MG63 (cell line): ENCODE results near the gene FAM76A. TPM values are rescaled to one million over a fixed set of nuclear protein-coding genes. Genes with fewer than 3 reads are reported as not detected.
"Not testable (repeated sequence)": the region's sequence is repeated elsewhere in the genome, so short reads cannot be mapped to it uniquely, and the experiment has no call there.

Experiments used
- DNase-seq: peaks from one replicate; pipeline ENCODE4 v3.0.0-alpha.2; 2020
- H3K27me3 ChIP-seq: fragments of 250-450 bp; sonication (Bioruptor Pico); 2 replicates; pipeline ENCODE4 v1.5.1; 2020; ENCODE audit warnings: mild to moderate bottlenecking, moderate library complexity
- H3K36me3 ChIP-seq: fragments of 250-450 bp; sonication (Bioruptor Pico); 2 replicates; pipeline ENCODE4 v1.5.1; 2020; ENCODE audit warnings: mild to moderate bottlenecking, moderate library complexity
- H3K4me3 ChIP-seq: fragments of 250-450 bp; sonication (Bioruptor Pico); 2 replicates; pipeline ENCODE4 v1.5.1; 2020; ENCODE audit warnings: mild to moderate bottlenecking, moderate library complexity
- H3K9me3 ChIP-seq: fragments of 250-450 bp; sonication (Bioruptor Pico); 2 replicates; pipeline ENCODE4 v1.5.1; 2020; ENCODE audit warnings: mild to moderate bottlenecking, moderate library complexity
- total RNA-seq: library from RNA; depleted of rRNA; stranded (reverse); fragments of >200 nt; shearing (Covaris generic); gene quantifications from 2 replicates; pipeline ENCODE4 v1.2.3, GENCODE V29; 2014; ENCODE audit warnings: low replicate concordance; rRNA removed

The FAM76A gene
- 12.0 and 12.1 TPM in 2 replicates for total RNA-seq

- H3K27me3 ChIP-seq = no peaks in the 10 kb centered on the region
- DNase-seq = peak; percentile 97
- H3K36me3 ChIP-seq = peaks cover 2% of the 10 kb centered on the region
Observed at GRCh38 chr1:27725374-27726172, at the start of gene FAM76A. Gene FAM76A, plus strand, starts transcription at chr1:27725961. Its CDS starts 120 bp downstream, at chr1:27726081.

GRCh38 chr1:27676410-27676809 lies 49.4 kb upstream of the FAM76A start:
- no peaks in the 10 kb centered on the region for H3K36me3 ChIP-seq
- H3K4me3 ChIP-seq = no peak overlapping the region
- no peaks in the 10 kb centered on the region for H3K27me3 ChIP-seq
- H3K9me3 ChIP-seq = peaks cover 11% of the 10 kb centered on the region
- DNase-seq = no peak

More at GRCh38 chr1:27725374-27726172, at the start of gene FAM76A:
- peak within 1 kb of the TSS; percentile 65 for H3K4me3 ChIP-seq
- H3K9me3 ChIP-seq = no peaks in the 10 kb centered on the region

GRCh38 chr1:27678747-27679146 lies 47.0 kb upstream of the FAM76A start:
- H3K4me3 ChIP-seq = no peak overlapping the region
- DNase-seq = no peak
- peaks cover 17% of the 10 kb centered on the region for H3K9me3 ChIP-seq
- H3K36me3 ChIP-seq = no peaks in the 10 kb centered on the region
- no peaks in the 10 kb centered on the region for H3K27me3 ChIP-seq

- not testable (repeated sequence) for H3K36me3 ChIP-seq, H3K27me3 ChIP-seq, H3K4me3 ChIP-seq, DNase-seq
- peaks cover 17% of the 10 kb centered on the region for H3K9me3 ChIP-seq
Observed at GRCh38 chr1:27680225-27680791, 45.5 kb upstream of the FAM76A start.

GRCh38 chr1:27681580-27681979 lies 44.2 kb upstream of the FAM76A start:
- not testable (repeated sequence) for H3K4me3 ChIP-seq, H3K36me3 ChIP-seq, DNase-seq, H3K27me3 ChIP-seq
- H3K9me3 ChIP-seq = peaks cover 17% of the 10 kb centered on the region

- H3K9me3 ChIP-seq = peaks cover 17% of the 10 kb centered on the region
- no peak overlapping the region for H3K4me3 ChIP-seq
- no peaks in the 10 kb centered on the region for H3K27me3 ChIP-seq
- no peaks in the 10 kb centered on the region for H3K36me3 ChIP-seq
- no peak for DNase-seq
Observed at GRCh38 chr1:27682351-27682944, 43.3 kb upstream of the FAM76A start.

- no peak for DNase-seq
- H3K9me3 ChIP-seq = peaks cover 17% of the 10 kb centered on the region
- H3K4me3 ChIP-seq = no peak overlapping the region
- no peaks in the 10 kb centered on the region for H3K27me3 ChIP-seq
- H3K36me3 ChIP-seq = no peaks in the 10 kb centered on the region
Observed at GRCh38 chr1:27684176-27684575, 41.6 kb upstream of the FAM76A start.

- no peaks in the 10 kb centered on the region for H3K36me3 ChIP-seq
- H3K4me3 ChIP-seq = no peak overlapping the region
- peaks cover 6% of the 10 kb centered on the region for H3K9me3 ChIP-seq
- H3K27me3 ChIP-seq = no peaks in the 10 kb centered on the region
- no peak for DNase-seq
Observed at GRCh38 chr1:27686223-27686990, 39.4 kb upstream of the FAM76A start.

GRCh38 chr1:27687906-27688305 lies 37.9 kb upstream of the FAM76A start:
- H3K27me3 ChIP-seq = no peaks in the 10 kb centered on the region
- H3K4me3 ChIP-seq = no peak overlapping the region
- DNase-seq = no peak
- no peaks in the 10 kb centered on the region for H3K9me3 ChIP-seq
- no peaks in the 10 kb centered on the region for H3K36me3 ChIP-seq

GRCh38 chr1:27689423-27690173 lies 36.2 kb upstream of the FAM76A start:
- peak overlapping the region; percentile 3; the same call in 1 of the 2 replicates for H3K4me3 ChIP-seq
- H3K36me3 ChIP-seq = no peaks in the 10 kb centered on the region
- H3K9me3 ChIP-seq = no peaks in the 10 kb centered on the region
- peak; percentile 40 for DNase-seq
- no peaks in the 10 kb centered on the region for H3K27me3 ChIP-seq

- no peak for DNase-seq
- no peak overlapping the region for H3K4me3 ChIP-seq
- no peaks in the 10 kb centered on the region for H3K9me3 ChIP-seq
- no peaks in the 10 kb centered on the region for H3K27me3 ChIP-seq
- no peaks in the 10 kb centered on the region for H3K36me3 ChIP-seq
Observed at GRCh38 chr1:27690183-27690582, 35.6 kb upstream of the FAM76A start.

GRCh38 chr1:27696835-27697234 lies 28.9 kb upstream of the FAM76A start:
- not testable (repeated sequence) for H3K27me3 ChIP-seq, DNase-seq, H3K36me3 ChIP-seq, H3K4me3 ChIP-seq, H3K9me3 ChIP-seq

GRCh38 chr1:27704958-27705357 lies 20.8 kb upstream of the FAM76A start:
- H3K4me3 ChIP-seq = no peak overlapping the region
- H3K27me3 ChIP-seq = no peaks in the 10 kb centered on the region
- H3K36me3 ChIP-seq = no peaks in the 10 kb centered on the region
- no peak for DNase-seq
- peaks cover 3% of the 10 kb centered on the region for H3K9me3 ChIP-seq

- H3K9me3 ChIP-seq = peaks cover 3% of the 10 kb centered on the region
- no peak for DNase-seq
- no peaks in the 10 kb centered on the region for H3K36me3 ChIP-seq
- H3K4me3 ChIP-seq = no peak overlapping the region
- H3K27me3 ChIP-seq = no peaks in the 10 kb centered on the region
Observed at GRCh38 chr1:27705545-27705944, 20.2 kb upstream of the FAM76A start.

- Histone ChIP-seq H3K9me3 (no peaks in the 10 kb centered on the region), H3K27me3 (no peaks in the 10 kb centered on the region)
Observed at GRCh38 chr1:27710574-27710973, 15.2 kb upstream of the FAM76A start.

GRCh38 chr1:27713139-27713725 lies 12.5 kb upstream of the FAM76A start:
- H3K4me3 ChIP-seq = no peak overlapping the region
- H3K27me3 ChIP-seq = no peaks in the 10 kb centered on the region
- H3K36me3 ChIP-seq = no peaks in the 10 kb centered on the region
- DNase-seq = no peak
- H3K9me3 ChIP-seq = peaks cover 5% of the 10 kb centered on the region

More at GRCh38 chr1:27710574-27710973, 15.2 kb upstream of the FAM76A start:
- Histone ChIP-seq H3K4me3 (no peak overlapping the region), H3K36me3 (no peaks in the 10 kb centered on the region)
- no peak for DNase-seq
